IMR-90 (cell line): ENCODE data around the gene SH2D7. TPM values are rescaled to one million over a fixed set of nuclear protein-coding genes. Genes with fewer than 3 reads are reported as not detected.

ENCODE experiments used
- ATAC-seq: fragments of 200-7000 bp; cut with Tn5 transposase; 2 replicates; pipeline ENCODE4 v1.9.1; 2020; ENCODE audit warnings: low read depth, mild to moderate bottlenecking, moderate library complexity
- BruUV-seq: library from RNA; stranded (reverse); fragments of 400-500 nt; replicated peaks from 2 replicates; lab custom pipeline; 2021; lab: Mats Ljungman, UMichigan
- CTCF ChIA-PET: fragments of 300-600 bp; formaldehyde crosslinking; extraction: SDS; loops from one replicate; lab custom pipeline; 2021; ENCODE audit warnings: antibody characterized with exemption; lab: Yijun Ruan, JAX
- POLR2A ChIA-PET: fragments of 300-600 bp; sonication (Branson Sonifier 250); formaldehyde crosslinking; loops from one replicate; lab custom pipeline; 2022; ENCODE audit warnings: antibody characterized with exemption; ENCODE audit not compliant: unreplicated experiment; lab: Charles Lee
- DNase-seq: peaks from one replicate; pipeline ENCODE4 v3.0.0; 2013
- H2AFZ ChIP-seq: replicated peaks from 2 replicates; pipeline ENCODE3; 2013; ENCODE audit warnings: low read length, mild to moderate bottlenecking; ENCODE audit not compliant: poor library complexity
- H2AK5ac ChIP-seq: 2 replicates; pipeline ENCODE4 v1.6.1; 2013; ENCODE audit warnings: low read depth, low read length, inconsistent platforms
- H2AK9ac ChIP-seq: replicated peaks from 2 replicates; pipeline ENCODE3; 2013; ENCODE audit warnings: mild to moderate bottlenecking, low read depth, low read length, moderate library complexity; ENCODE audit not compliant: poor library complexity
- H2BK120ac ChIP-seq: 2 replicates; pipeline ENCODE4 v1.6.1; 2013; ENCODE audit warnings: low read depth, low read length, inconsistent platforms
- H2BK15ac ChIP-seq: 3 replicates; pipeline ENCODE4 v1.6.1; 2013; ENCODE audit warnings: low read depth, low read length, inconsistent platforms
- H2BK20ac ChIP-seq: 2 replicates; pipeline ENCODE4 v1.6.1; 2013; ENCODE audit warnings: low read depth, mild to moderate bottlenecking, inconsistent platforms, low read length, moderate library complexity
- H2BK5ac ChIP-seq: 2 replicates; pipeline ENCODE4 v1.6.1; 2013; ENCODE audit warnings: mild to moderate bottlenecking, low read depth, low read length, inconsistent platforms; ENCODE audit not compliant: poor library complexity, severe bottlenecking
- H3K14ac ChIP-seq: replicated peaks from 2 replicates; pipeline ENCODE4 v1.6.1; 2013; ENCODE audit warnings: low read depth, low read length, inconsistent platforms
- H3K18ac ChIP-seq: 2 replicates; pipeline ENCODE4 v1.6.1; 2013; ENCODE audit warnings: low read depth, low read length, control low read depth
- H3K23ac ChIP-seq: 2 replicates; pipeline ENCODE4 v1.6.1; 2013; ENCODE audit warnings: low read depth, low read length, inconsistent platforms
- H3K27ac ChIP-seq: 2 replicates; pipeline ENCODE4 v1.5.1; 2013; ENCODE audit warnings: mild to moderate bottlenecking, control low read depth, low read length; ENCODE audit not compliant: insufficient read depth
- H3K27me3 ChIP-seq: 2 replicates; pipeline ENCODE4 v1.6.1; 2013; ENCODE audit warnings: low read length; ENCODE audit not compliant: control insufficient read depth, insufficient read depth
- H3K36me3 ChIP-seq: 2 replicates; pipeline ENCODE4 v1.6.1; 2013; ENCODE audit warnings: low read length, mixed read lengths; ENCODE audit not compliant: control insufficient read depth, insufficient read depth
- H3K4ac ChIP-seq: 2 replicates; pipeline ENCODE4 v1.6.1; 2013; ENCODE audit warnings: low read depth, low read length, inconsistent platforms
- H3K4me1 ChIP-seq: 2 replicates; pipeline ENCODE4 v1.6.1; 2013; ENCODE audit warnings: low read length, mixed read lengths; ENCODE audit not compliant: control insufficient read depth, insufficient read depth
- H3K4me2 ChIP-seq: 2 replicates; pipeline ENCODE4 v1.6.1; 2013; ENCODE audit warnings: low read depth, mild to moderate bottlenecking, control low read depth, low read length, moderate library complexity
- H3K4me3 ChIP-seq: 2 replicates; pipeline ENCODE4 v1.5.1; 2013; ENCODE audit warnings: low read depth, mild to moderate bottlenecking, control low read depth, low read length, moderate library complexity; ENCODE audit not compliant: insufficient read depth
- H3K56ac ChIP-seq: 2 replicates; pipeline ENCODE4 v1.6.1; 2013; ENCODE audit warnings: low read length, inconsistent platforms; ENCODE audit not compliant: insufficient read depth; ENCODE audit errors: extremely low read depth
- H3K79me1 ChIP-seq, 2 experiments: 2 replicates each; pipeline ENCODE4 v1.6.1; 2013; ENCODE audit warnings: low read length in 2 of 2, inconsistent platforms in 1 of 2, low read depth in 1 of 2
- H3K9ac ChIP-seq: 2 replicates; pipeline ENCODE4 v1.6.1; 2013; ENCODE audit warnings: low read depth, low read length, control low read depth
- H3K9me1 ChIP-seq: 2 replicates; pipeline ENCODE4 v1.6.1; 2013; ENCODE audit warnings: low read length, inconsistent platforms; ENCODE audit not compliant: insufficient read depth
- H3K9me3 ChIP-seq: 2 replicates; pipeline ENCODE4 v1.6.1; 2013; ENCODE audit warnings: low read length; ENCODE audit not compliant: control insufficient read depth, insufficient read depth
- H4K20me1 ChIP-seq: 2 replicates; pipeline ENCODE4 v1.6.1; 2013; ENCODE audit warnings: low read length, inconsistent platforms; ENCODE audit not compliant: insufficient read depth
- H4K5ac ChIP-seq: 2 replicates; pipeline ENCODE4 v1.6.1; 2013; ENCODE audit warnings: mild to moderate bottlenecking, low read depth, low read length, control low read depth
- H4K8ac ChIP-seq, 2 experiments: 2 replicates each; pipeline ENCODE4 v1.6.1; 2013; ENCODE audit warnings: low read depth in 2 of 2, low read length in 2 of 2, control low read depth in 1 of 2, inconsistent platforms in 1 of 2
- H4K91ac ChIP-seq: 2 replicates; pipeline ENCODE4 v1.6.1; 2013; ENCODE audit warnings: low read depth, low read length, inconsistent platforms; ENCODE audit not compliant: insufficient read depth
- BHLHE40 ChIP-seq: fragments of 150-350 bp; IDR thresholded peaks from 2 replicates; pipeline ENCODE4 v1.6.1; 2016; ENCODE audit warnings: mild to moderate bottlenecking, low read depth, low read length
- CEBPB ChIP-seq: IDR thresholded peaks from 2 replicates; pipeline ENCODE4 v1.6.1; 2012; ENCODE audit warnings: low read depth, low read length, improper control_type of control experiment
- CTCF ChIP-seq: conservative IDR thresholded peaks from 2 replicates; pipeline ENCODE4 v1.5.1; 2012; ENCODE audit warnings: mild to moderate bottlenecking, low read depth, low read length, improper control_type of control experiment
- ELK1 ChIP-seq: fragments of 150-350 bp; IDR thresholded peaks from 2 replicates; pipeline ENCODE4 v1.6.1; 2016; ENCODE audit warnings: low read depth, mild to moderate bottlenecking, low read length, moderate library complexity, borderline replicate concordance
- FOS ChIP-seq: fragments of 150-350 bp; IDR thresholded peaks from 2 replicates; pipeline ENCODE4 v1.6.1; 2016; ENCODE audit warnings: low read depth, low read length
- MAFK ChIP-seq: IDR thresholded peaks from 2 replicates; pipeline ENCODE4 v1.6.1; 2012; ENCODE audit warnings: low read depth, low read length, improper control_type of control experiment
- MXI1 ChIP-seq: IDR thresholded peaks from 2 replicates; pipeline ENCODE4 v1.6.1; 2012; ENCODE audit warnings: low read depth, mild to moderate bottlenecking, low read length, moderate library complexity, borderline replicate concordance
- NFE2L2 ChIP-seq: fragments of 150-350 bp; IDR thresholded peaks from 2 replicates; pipeline ENCODE4 v1.6.1; 2016; ENCODE audit warnings: low read depth, mild to moderate bottlenecking, low read length
- POLR2A ChIP-seq: IDR thresholded peaks from 2 replicates; pipeline ENCODE4 v1.6.1; 2012; ENCODE audit warnings: mild to moderate bottlenecking, low read depth, low read length
- RCOR1 ChIP-seq: IDR thresholded peaks from 2 replicates; pipeline ENCODE4 v1.6.1; 2012; ENCODE audit warnings: mild to moderate bottlenecking, low read length, improper control_type of control experiment; ENCODE audit not compliant: insufficient replicate concordance
- SMC3 ChIP-seq: fragments of 150-350 bp; IDR thresholded peaks from 2 replicates; pipeline ENCODE4 v1.6.1; 2016; ENCODE audit warnings: low read depth, mild to moderate bottlenecking, antibody characterized with exemption, low read length, moderate library complexity
- USF2 ChIP-seq: fragments of 150-350 bp; IDR thresholded peaks from 2 replicates; pipeline ENCODE4 v1.6.1; 2017; ENCODE audit warnings: mild to moderate bottlenecking, antibody characterized with exemption, low read length, low read depth
- WGBS, 2 experiments: methylation state at CpG; one replicate each; pipeline versions ENCODE4 v1.1.5 to v1.1.7; 2013; ENCODE audit warnings: missing lambda C conversion rate in 2 of 2; ENCODE audit not compliant: insufficient read length in 1 of 2; ENCODE audit errors: extremely low coverage in 2 of 2; 5-methylcytosine and 5-hydroxymethylcytosine counted together
- dilution Hi-C: fragments of 300-500 bp; cut with HindIII; formaldehyde crosslinking; loops from one replicate; pipeline ENCODE4 v1.14.3; 2018; ENCODE audit warnings: low sequenced_read_pairs; ENCODE audit not compliant: unreplicated experiment
- in situ Hi-C: fragments of 300-500 bp; cut with MboI; formaldehyde crosslinking; loops from 3 replicates; pipeline ENCODE4 v1.14.3; 2019; ENCODE audit warnings: low sequenced_read_pairs, inconsistent platforms, mixed read lengths
- intact Hi-C: fragments of 100-400 bp; cut with micrococcal nuclease; formaldehyde crosslinking; loops from 2 replicates; pipeline ENCODE4 v1.10.0; 2022
- polyA plus RNA-seq, 3 experiments: library from polyadenylated mRNA; depleted of rRNA; stranded (reverse); fragments of >200 nt; gene quantifications; 2 replicates each; pipeline ENCODE4 v1.2.3, GENCODE V29; 2012; ENCODE audit warnings: low replicate concordance in 1 of 3
- total RNA-seq: library from RNA; depleted of rRNA; stranded (reverse); fragments of >200 nt; gene quantifications from 2 replicates; pipeline ENCODE4 v1.2.3, GENCODE V29; 2012

The SH2D7 gene
- total and polyA plus RNA-seq, 2 of the 4 experiments (the other 2 are of a cell fraction) = not detected

GRCh38 chr15:78070049-78070700 lies 22.2 kb upstream of the SH2D7 start (continued):
- TF ChIP-seq RCOR1 = no peak
- no peak for TF ChIP-seq POLR2A

- no CpG with 5 or more reads among the region's 2 CpGs for WGBS, 2 experiments
- H4K5ac ChIP-seq = no peak overlapping the region
- H3K27me3 ChIP-seq = no peaks in the 10 kb centered on the region
- no peak overlapping the region for H2AK5ac ChIP-seq
- no peak overlapping the region for H3K23ac ChIP-seq
- no peak overlapping the region for H2AFZ ChIP-seq
- H3K9ac ChIP-seq = no peak overlapping the region
- H3K4me2 ChIP-seq = no peak overlapping the region
- in situ Hi-C loops (no loop called here), dilution Hi-C loops (no loop called here), intact Hi-C loops (loop anchor here (5.0 kb wide), 1 partner anchor 64 kb away; no protein-coding TSS in a partner anchor)
- H3K4me3 ChIP-seq = no peak overlapping the region
- peak overlapping the region in 1 of 2 experiments; percentile 16; a peak in 1 of 4 replicates for H4K8ac ChIP-seq
- no peak overlapping the region for H4K91ac ChIP-seq
- no peak overlapping the region for H2BK5ac ChIP-seq
- ATAC-seq = no peak
- DNase-seq = no peak
- H3K36me3 ChIP-seq = peaks cover 2% of the 10 kb centered on the region
- no peak overlapping the region for H3K4ac ChIP-seq
- H3K18ac ChIP-seq = no peak overlapping the region
- TF ChIP-seq FOS = no peak
- TF ChIP-seq RCOR1 = no peak
- TF ChIP-seq POLR2A = no peak
- TF ChIP-seq CTCF = no peak
- no peak for TF ChIP-seq CEBPB
- no peak for TF ChIP-seq USF2
- TF ChIP-seq NFE2L2 = no peak
- TF ChIP-seq MAFK = no peak
- no peak for TF ChIP-seq SMC3
- TF ChIP-seq MXI1 = no peak
- no peak for TF ChIP-seq BHLHE40
- no peak for TF ChIP-seq ELK1
- H3K79me1 ChIP-seq = peaks cover 38 to 84% of the 10 kb centered on the region in 2 experiments
- H2AK9ac ChIP-seq = no peak overlapping the region
- H2BK15ac ChIP-seq = peak overlapping the region; percentile 25; the same call in 2 of the 3 replicates
- no peak overlapping the region for H2BK20ac ChIP-seq
- H3K27ac ChIP-seq = no peak overlapping the region
- peaks cover 56% of the 10 kb centered on the region for H4K20me1 ChIP-seq
- H2BK120ac ChIP-seq = no peak overlapping the region
- H3K4me1 ChIP-seq = peaks cover 43% of the 10 kb centered on the region
- CTCF ChIA-PET = interaction anchor here (0.7 kb wide), 1 partner anchor 11 kb away, joined by 6 read pairs; no protein-coding TSS in a partner anchor
- POLR2A ChIA-PET = interaction anchor here (0.6 kb wide), 1 partner anchor 84 kb away, joined by 3 read pairs; no protein-coding TSS in a partner anchor
- H3K14ac ChIP-seq = no peak overlapping the region
- no peaks in the 10 kb centered on the region for H3K9me3 ChIP-seq
- H3K9me1 ChIP-seq = peaks cover 44% of the 10 kb centered on the region
- no TSS peak for BruUV-seq
- H3K56ac ChIP-seq = no peak overlapping the region
Measured at GRCh38 chr15:78071383-78071782, 21.0 kb upstream of the SH2D7 start.
